ENCODE results near the gene TTLL11.

The TTLL11 gene

GRCh38 chr9:122122903-122123632, 30.0 kb upstream of the TTLL11 start:
- H3K4me3 ChIP-seq (ENCODE audit: low read depth in 1 of 2, low read length in 1 of 2), result no peak overlapping the region
- H3K9me3 ChIP-seq, result no peaks in the 10 kb centered on the region
- H3K27ac ChIP-seq, result no peak overlapping the region
- peak; percentile 83 for TF ChIP-seq CTCF (IDR thresholded peaks at IDR 0.05)
- peaks cover 38% of the 10 kb centered on the region for H3K27me3 ChIP-seq
- H3K4me1 ChIP-seq (ENCODE audit: control insufficient read depth in 1 of 2, insufficient read depth in 1 of 2, low read depth in 1 of 2, low read length in 1 of 2), result peaks cover 0 to 4% of the 10 kb centered on the region in 2 experiments
- H3K36me3 ChIP-seq, result no peaks in the 10 kb centered on the region

GRCh38 chr9:122122468-122122867, 29.4 kb upstream of the TTLL11 start:
- Histone ChIP-seq H3K4me3 (ENCODE audit: low read depth in 1 of 2, low read length in 1 of 2) (no peak overlapping the region), H3K9me3 (no peaks in the 10 kb centered on the region), H3K36me3 (no peaks in the 10 kb centered on the region), H3K4me1 (ENCODE audit: control insufficient read depth in 1 of 2, insufficient read depth in 1 of 2, low read depth in 1 of 2, low read length in 1 of 2) (peaks cover 0 to 4% of the 10 kb centered on the region in 2 experiments), H3K27ac (no peak overlapping the region), H3K27me3 (peaks cover 32% of the 10 kb centered on the region)
- no peak for TF ChIP-seq CTCF (IDR thresholded peaks at IDR 0.05)

- no peak for TF ChIP-seq CTCF (IDR thresholded peaks at IDR 0.05)
Measured at GRCh38 chr9:122121931-122122330, 28.8 kb upstream of the TTLL11 start.

GRCh38 chr9:122121391-122121790, 28.3 kb upstream of the TTLL11 start:
- H3K4me1 ChIP-seq (ENCODE audit: control insufficient read depth in 1 of 2, insufficient read depth in 1 of 2, low read depth in 1 of 2, low read length in 1 of 2), result peaks cover 0 to 3% of the 10 kb centered on the region in 2 experiments

More at GRCh38 chr9:122121931-122122330, 28.8 kb upstream of the TTLL11 start:
- Histone ChIP-seq H3K36me3 (no peaks in the 10 kb centered on the region), H3K9me3 (no peaks in the 10 kb centered on the region), H3K27me3 (peaks cover 27% of the 10 kb centered on the region), H3K4me1 (ENCODE audit: control insufficient read depth in 1 of 2, insufficient read depth in 1 of 2, low read depth in 1 of 2, low read length in 1 of 2) (peaks cover 0 to 4% of the 10 kb centered on the region in 2 experiments), H3K27ac (no peak overlapping the region), H3K4me3 (ENCODE audit: low read depth in 1 of 2, low read length in 1 of 2) (no peak overlapping the region)

GRCh38 chr9:122120316-122121071, 27.4 kb upstream of the TTLL11 start:
- no peaks in the 10 kb centered on the region for H3K9me3 ChIP-seq
- peaks cover 13% of the 10 kb centered on the region for H3K27me3 ChIP-seq
- no peak for TF ChIP-seq CTCF (IDR thresholded peaks at IDR 0.05)
- H3K4me1 ChIP-seq (ENCODE audit: control insufficient read depth in 1 of 2, insufficient read depth in 1 of 2, low read depth in 1 of 2, low read length in 1 of 2), result no peaks in the 10 kb centered on the region
- no peaks in the 10 kb centered on the region for H3K36me3 ChIP-seq
- H3K27ac ChIP-seq, result no peak overlapping the region
- H3K4me3 ChIP-seq (ENCODE audit: low read depth in 1 of 2, low read length in 1 of 2), result no peak overlapping the region

More at GRCh38 chr9:122121391-122121790, 28.3 kb upstream of the TTLL11 start:
- no peak for TF ChIP-seq CTCF (IDR thresholded peaks at IDR 0.05)
- Histone ChIP-seq H3K9me3 (no peaks in the 10 kb centered on the region), H3K27me3 (peaks cover 22% of the 10 kb centered on the region), H3K27ac (no peak overlapping the region), H3K4me3 (ENCODE audit: low read depth in 1 of 2, low read length in 1 of 2) (no peak overlapping the region), H3K36me3 (no peaks in the 10 kb centered on the region)
